ENCODE results near the gene ZNF3.
A peak's percentile ranks its signal among the peaks of the same experiment; 100 is the strongest.

ZNF3 gene

GRCh38 chr7:100122067-100122466 lies 40.5 kb upstream of the ZNF3 start:
- TF ChIP-seq SIN3A (IDR thresholded peaks at IDR 0.05; ENCODE audit: borderline replicate concordance, insufficient read depth, low read length) (no peak), TAF1 (IDR thresholded peaks at IDR 0.05; ENCODE audit: borderline replicate concordance, insufficient read depth, low read length) (no peak), POLR2AphosphoS5 (IDR thresholded peaks at IDR 0.05; ENCODE audit: low read depth, low read length) (no peak), FOXP2 (optimal IDR thresholded peaks at IDR 0.05; ENCODE audit: borderline replicate concordance, extremely low read depth, extremely low read length, insufficient read depth) (no peak)

- TF ChIP-seq FOXP2 (optimal IDR thresholded peaks at IDR 0.05; ENCODE audit: borderline replicate concordance, extremely low read depth, extremely low read length, insufficient read depth) (no peak), TAF1 (IDR thresholded peaks at IDR 0.05; ENCODE audit: borderline replicate concordance, insufficient read depth, low read length) (no peak), POLR2AphosphoS5 (IDR thresholded peaks at IDR 0.05; ENCODE audit: low read depth, low read length) (no peak), SIN3A (IDR thresholded peaks at IDR 0.05; ENCODE audit: borderline replicate concordance, insufficient read depth, low read length) (no peak)
- TF ChIP-seq, protein P1, sequence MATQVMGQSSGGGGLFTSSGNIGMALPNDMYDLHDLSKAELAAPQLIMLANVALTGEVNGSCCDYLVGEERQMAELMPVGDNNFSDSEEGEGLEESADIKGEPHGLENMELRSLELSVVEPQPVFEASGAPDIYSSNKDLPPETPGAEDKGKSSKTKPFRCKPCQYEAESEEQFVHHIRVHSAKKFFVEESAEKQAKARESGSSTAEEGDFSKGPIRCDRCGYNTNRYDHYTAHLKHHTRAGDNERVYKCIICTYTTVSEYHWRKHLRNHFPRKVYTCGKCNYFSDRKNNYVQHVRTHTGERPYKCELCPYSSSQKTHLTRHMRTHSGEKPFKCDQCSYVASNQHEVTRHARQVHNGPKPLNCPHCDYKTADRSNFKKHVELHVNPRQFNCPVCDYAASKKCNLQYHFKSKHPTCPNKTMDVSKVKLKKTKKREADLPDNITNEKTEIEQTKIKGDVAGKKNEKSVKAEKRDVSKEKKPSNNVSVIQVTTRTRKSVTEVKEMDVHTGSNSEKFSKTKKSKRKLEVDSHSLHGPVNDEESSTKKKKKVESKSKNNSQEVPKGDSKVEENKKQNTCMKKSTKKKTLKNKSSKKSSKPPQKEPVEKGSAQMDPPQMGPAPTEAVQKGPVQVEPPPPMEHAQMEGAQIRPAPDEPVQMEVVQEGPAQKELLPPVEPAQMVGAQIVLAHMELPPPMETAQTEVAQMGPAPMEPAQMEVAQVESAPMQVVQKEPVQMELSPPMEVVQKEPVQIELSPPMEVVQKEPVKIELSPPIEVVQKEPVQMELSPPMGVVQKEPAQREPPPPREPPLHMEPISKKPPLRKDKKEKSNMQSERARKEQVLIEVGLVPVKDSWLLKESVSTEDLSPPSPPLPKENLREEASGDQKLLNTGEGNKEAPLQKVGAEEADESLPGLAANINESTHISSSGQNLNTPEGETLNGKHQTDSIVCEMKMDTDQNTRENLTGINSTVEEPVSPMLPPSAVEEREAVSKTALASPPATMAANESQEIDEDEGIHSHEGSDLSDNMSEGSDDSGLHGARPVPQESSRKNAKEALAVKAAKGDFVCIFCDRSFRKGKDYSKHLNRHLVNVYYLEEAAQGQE (IDR thresholded peaks at IDR 0.05; ENCODE audit: insufficient read depth in 1 of 2, low read depth in 2 of 2, low read length in 2 of 2), result no peak
Observed at GRCh38 chr7:100120733-100121036, 39.2 kb upstream of the ZNF3 start.

- TF ChIP-seq, protein P1 (IDR thresholded peaks at IDR 0.05; ENCODE audit: insufficient read depth in 1 of 2, low read depth in 2 of 2, low read length in 2 of 2), result no peak
- 0 out of 2 replicates have a peak, but pooled peaks have one; percentile 7 for TF ChIP-seq SIN3A (IDR thresholded peaks at IDR 0.05; ENCODE audit: borderline replicate concordance, insufficient read depth, low read length)
Observed at GRCh38 chr7:100119970-100120732, 38.6 kb upstream of the ZNF3 start.

- TF ChIP-seq FOXP2 (optimal IDR thresholded peaks at IDR 0.05; ENCODE audit: borderline replicate concordance, extremely low read depth, extremely low read length, insufficient read depth) (no peak), SIN3A (IDR thresholded peaks at IDR 0.05; ENCODE audit: borderline replicate concordance, insufficient read depth, low read length) (peak; percentile 76; the same call in 1 of the 2 replicates), POLR2AphosphoS5 (IDR thresholded peaks at IDR 0.05; ENCODE audit: low read depth, low read length) (peak; percentile 63), TAF1 (IDR thresholded peaks at IDR 0.05; ENCODE audit: borderline replicate concordance, insufficient read depth, low read length) (peak; percentile 100)
- TF ChIP-seq, protein P1 (IDR thresholded peaks at IDR 0.05; ENCODE audit: insufficient read depth in 1 of 2, low read depth in 2 of 2, low read length in 2 of 2), result peak in 1 of 2 experiments; percentile 66; a peak in 2 of 4 replicates
Observed at GRCh38 chr7:100119072-100119969, 37.8 kb upstream of the ZNF3 start, which contains the start of the genes CNPY4 and TAF6. Gene CNPY4 (plus strand): TSS chr7:100119634. CDS start chr7:100119745, 111 bp downstream. Gene TAF6 (minus strand): TSS chr7:100119358. CDS start chr7:100114209, 5,149 bp downstream.

GRCh38 chr7:100118388-100119071 lies 37.0 kb upstream of the ZNF3 start:
- no peak for TF ChIP-seq POLR2AphosphoS5 (IDR thresholded peaks at IDR 0.05; ENCODE audit: low read depth, low read length)
- no peak for TF ChIP-seq FOXP2 (optimal IDR thresholded peaks at IDR 0.05; ENCODE audit: borderline replicate concordance, extremely low read depth, extremely low read length, insufficient read depth)
- TF ChIP-seq TAF1 (IDR thresholded peaks at IDR 0.05; ENCODE audit: borderline replicate concordance, insufficient read depth, low read length), result no peak
- no peak for TF ChIP-seq SIN3A (IDR thresholded peaks at IDR 0.05; ENCODE audit: borderline replicate concordance, insufficient read depth, low read length)
- TF ChIP-seq, protein P1 (IDR thresholded peaks at IDR 0.05; ENCODE audit: insufficient read depth in 1 of 2, low read depth in 2 of 2, low read length in 2 of 2), result no peak
